GM10248 (cell line): ENCODE data around the gene TBC1D2B.

Experiments used
- CTCF ChIA-PET: fragments of 300-600 bp; sonication (Branson Sonifier 250); formaldehyde crosslinking; extraction: SDS; loops from one replicate; lab custom pipeline; 2021; ENCODE audit warnings: antibody characterized with exemption; lab: Yijun Ruan, JAX
- POLR2A ChIA-PET: fragments of 350-650 bp; sonication (Branson Sonifier 250); formaldehyde crosslinking; extraction: SDS; loops from one replicate; lab custom pipeline; 2020; ENCODE audit warnings: antibody characterized with exemption; lab: Yijun Ruan, JAX
- DNase-seq: peaks from one replicate; pipeline ENCODE4 v3.0.0; 2012; ENCODE audit errors: extremely low spot score
- CTCF ChIP-seq: IDR thresholded peaks from 2 replicates; pipeline ENCODE4 v1.5.1; 2012; ENCODE audit warnings: mild to moderate bottlenecking, low read depth; ENCODE audit errors: extremely low read depth, missing control alignments, control extremely low read depth

Gene TBC1D2B

GRCh38 chr15:77945566-77945965 is 131.9 kb downstream of the TBC1D2B start:
- POLR2A ChIA-PET = no interaction called here
- no peak for TF ChIP-seq CTCF
- no peak for DNase-seq
- CTCF ChIA-PET = interaction anchor here (1.4 to 2.0 kb wide), 4 partner anchors 13 to 123 kb away, joined by 3 to 15 read pairs (median 4); no protein-coding TSS in a partner anchor
